Heart left ventricle (tissue), 13 donors: ENCODE measurements around the gene PCYOX1L.

Experiments
- CTCF ChIP-seq, 12 donors: fragments of 200-600 bp; sonication (generic) in 4 of 12; IDR thresholded peaks; one replicate each; pipeline versions ENCODE4 v1.5.0 to v1.8.0; 2018 to 2022; ENCODE audit warnings: antibody characterized with exemption in 12 of 12, mild to moderate bottlenecking in 5 of 12
- POLR2A ChIP-seq, 2 donors: fragments of 450-650 bp; IDR thresholded peaks; one replicate each; pipeline ENCODE4 v1.6.1; 2017; ENCODE audit warnings: antibody characterized with exemption in 2 of 2, mild to moderate bottlenecking in 2 of 2, moderate library complexity in 2 of 2
- donor health status: ischemic (EF 13 %, LVEDD 7.1; RV severe dilation, severe dysfunction).
- donor health status: DM: no; HTN: yes; CAD: no.
- donor health status: DM: no; HTN: no; CAD: no.
- donor health status: ischemic (EF 25% LVEDD 6.9; RV normal size, moderate dysfunction).
- donor health status: ischemic (EF 25% LVEDD 5.7; RV mildly dilated, moderate dysfunction).
- donor health status: ischemic (EF 35%, LVEDD 5.7; RV mildly dilated, moderate dysfunction).
- donor health status: nonischemic (EF 11% LVEDD 7.7; RV severe dilation, severe dysfunction).
- donor health status: DM: yes; HTN: yes; CAD: no.
- donor health status: PGD.
- donor health status: ischemic (EF 29% LVEDD 5.4; RV normal size, mild dysfunction).
- donor health status: nonischemic (EF 23%, LVEDD 6.1; RV moderate dilation, normal function).

GRCh38 chr5:149310947-149311658 is 46.7 kb upstream of the PCYOX1L start:
- TF ChIP-seq POLR2A (IDR thresholded peaks at IDR 0.05) (no peak), CTCF (IDR thresholded peaks at IDR 0.05) (no peak)
